ENCODE data around the gene GTPBP2. TPM values are rescaled to one million over a fixed set of nuclear protein-coding genes. Genes with fewer than 3 reads are reported as not detected.
"Not testable (repeated sequence)": the region's sequence is repeated elsewhere in the genome, so short reads cannot be mapped to it uniquely, and the experiment has no call there.

Gene GTPBP2
- total and polyA plus RNA-seq, 11 donors = 16.6 to 37.1 (median 26.1) TPM

GRCh38 chr6:43635387-43636307 is 6.6 kb upstream of the GTPBP2 start, which contains the start of gene MAD2L1BP:
MAD2L1BP (plus strand) TSS chr6:43635840; CDS start chr6:43635876, 36 bp downstream.
- peak within 1 kb of the TSS; percentile 25 to 91 (median 70) for H3K4me3 ChIP-seq
- no peak for TF ChIP-seq CTCF (IDR thresholded peaks at IDR 0.05)
- peak; percentile 53 to 82 for TF ChIP-seq POLR2A (IDR thresholded peaks at IDR 0.05)
- peak within 1 kb of the TSS; percentile 63 to 93 (median 90) for H3K27ac ChIP-seq
- H3K9me3 ChIP-seq = no peaks in the 10 kb centered on the region
- WGBS, 4 donors = 4 to 6% (median 5%) methylated on average over 46 to 48 of the region's 48 CpGs
- ATAC-seq (peak; percentile 82 to 94 (median 93)), DNase-seq (peak; percentile 84 to 92 (median 88))
- no peaks in the 10 kb centered on the region for H3K27me3 ChIP-seq
- intact Hi-C loops (cut with DNase I) = loop anchor here in 2 of 10 donors (1.0 to 10.0 kb wide), 2 partner anchors 10 to 609 kb away; partner anchors contain the start of genes HSP90AB1 (in 1 of the 2) and RSPH9 (in 1 of the 2)
- peaks cover 0 to 39% (median 36%) of the 10 kb centered on the region in 9 donors for H3K36me3 ChIP-seq
- peaks cover 8 to 54% (median 39%) of the 10 kb centered on the region in 12 donors for H3K4me1 ChIP-seq

- TF ChIP-seq CTCF (IDR thresholded peaks at IDR 0.05) = no peak
- no peak for TF ChIP-seq POLR2A (IDR thresholded peaks at IDR 0.05)
- 70 to 74% (median 73%) methylated on average over 9 of the region's 9 CpGs for WGBS, 4 donors
- Histone ChIP-seq H3K36me3 (peaks cover 0 to 31% (median 27%) of the 10 kb centered on the region in 9 donors), H3K27me3 (no peaks in the 10 kb centered on the region), H3K9me3 (no peaks in the 10 kb centered on the region), H3K27ac (peak overlapping the region in 8 of 12 donors; percentile 63 to 92 (median 89)), H3K4me1 (peaks cover 8 to 53% (median 45%) of the 10 kb centered on the region in 12 donors), H3K4me3 (peak overlapping the region in 2 of 12 donors; percentile 68)
- no peak for DNase-seq
- no peak for ATAC-seq
- intact Hi-C loops (cut with DNase I) = loop anchor here in 1 of 10 donors (10.0 kb wide), 1 partner anchor 610 kb away; the partner anchor contains the start of gene HSP90AB1
These were observed 5.7 kb upstream of the GTPBP2 start for GRCh38 chr6:43634702-43635303.

- ATAC-seq, DNase-seq, H3K27ac ChIP-seq, H3K9me3 ChIP-seq, H3K4me3 ChIP-seq, H3K27me3 ChIP-seq: not testable (repeated sequence)
- H3K4me1 ChIP-seq = peaks cover 5 to 41% (median 30%) of the 10 kb centered on the region in 12 donors
- peaks cover 0 to 13% (median 10%) of the 10 kb centered on the region in 9 donors for H3K36me3 ChIP-seq
- 93 to 95% (median 94%) methylated on average over 7 of the region's 7 CpGs for WGBS, 4 donors
- intact Hi-C loops (cut with DNase I) = loop anchor here in 1 of 10 donors (10.0 kb wide), 1 partner anchor 612 kb away; the partner anchor contains the start of gene HSP90AB1
These were observed 3.9 kb upstream of the GTPBP2 start for GRCh38 chr6:43633002-43633401.

GRCh38 chr6:43630980-43631619 is 2.0 kb upstream of the GTPBP2 start:
- Histone ChIP-seq H3K4me1 (peaks cover 3 to 39% (median 30%) of the 10 kb centered on the region in 12 donors), H3K27ac (peak overlapping the region in 11 of 12 donors; percentile 19 to 100 (median 97)), H3K36me3 (peaks cover 0 to 6% (median under 1%) of the 10 kb centered on the region in 9 donors), H3K9me3 (no peaks in the 10 kb centered on the region), H3K4me3 (no peak overlapping the region), H3K27me3 (no peaks in the 10 kb centered on the region)
- TF ChIP-seq POLR2A (IDR thresholded peaks at IDR 0.05) (no peak), CTCF (IDR thresholded peaks at IDR 0.05) (no peak)
- ATAC-seq = no peak
- 47 to 71% (median 66%) methylated on average over 1 of the region's 1 CpG for WGBS, 4 donors
- no peak for DNase-seq
- intact Hi-C loops (cut with DNase I) = loop anchor here in 1 of 10 donors (10.0 kb wide), 1 partner anchor 614 kb away; the partner anchor contains the start of gene HSP90AB1
